Measurements from ENCODE around the gene UBE2C.

The UBE2C gene

DNA sequence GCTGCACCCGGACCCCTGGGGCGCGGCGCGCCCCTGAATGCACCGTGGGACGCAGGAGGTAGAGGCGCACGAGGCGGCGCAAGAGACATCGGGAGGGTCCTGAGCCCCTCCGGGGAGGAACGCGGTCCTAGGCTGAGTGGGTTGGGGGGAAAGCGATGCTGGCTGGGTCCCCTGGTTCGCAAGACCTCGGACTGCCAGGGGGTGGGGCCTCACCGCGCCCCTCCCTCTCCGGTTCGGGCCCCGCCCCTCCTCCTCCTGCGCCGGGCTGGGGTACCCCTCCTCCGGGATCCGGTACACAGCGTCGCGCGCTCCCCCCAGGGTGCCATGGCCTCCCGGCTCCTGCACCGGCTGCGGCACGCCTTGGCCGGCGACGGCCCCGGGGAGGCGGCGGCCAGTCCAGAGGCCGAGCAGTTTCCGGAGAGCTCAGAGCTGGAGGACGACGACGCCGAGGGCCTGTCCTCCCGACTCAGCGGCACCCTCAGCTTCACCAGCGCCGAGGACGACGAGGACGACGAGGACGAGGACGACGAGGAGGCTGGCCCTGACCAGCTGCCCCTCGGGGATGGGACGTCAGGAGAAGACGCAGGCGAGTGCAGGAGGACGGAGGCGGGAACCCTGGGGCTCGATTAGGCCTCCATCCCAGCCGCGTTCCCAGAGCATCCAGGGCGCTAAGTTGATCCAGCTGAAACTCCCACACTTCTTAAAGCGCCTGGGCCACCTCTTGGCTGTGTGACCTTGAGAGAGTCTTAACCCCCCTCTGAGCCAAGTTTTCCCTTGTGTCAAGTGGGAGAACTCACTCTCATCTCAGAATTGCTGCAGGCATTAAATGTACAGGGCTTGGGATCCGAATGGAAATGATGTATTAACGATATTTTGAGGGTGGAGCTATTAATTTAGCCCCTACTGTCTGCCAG lies 21.7 kb downstream of the UBE2C start:
- DNase-seq = peak; percentile 24

GRCh38 chr20:45834797-45835161 lies 22.3 kb downstream of the UBE2C start:
- no peak for DNase-seq

DNA sequence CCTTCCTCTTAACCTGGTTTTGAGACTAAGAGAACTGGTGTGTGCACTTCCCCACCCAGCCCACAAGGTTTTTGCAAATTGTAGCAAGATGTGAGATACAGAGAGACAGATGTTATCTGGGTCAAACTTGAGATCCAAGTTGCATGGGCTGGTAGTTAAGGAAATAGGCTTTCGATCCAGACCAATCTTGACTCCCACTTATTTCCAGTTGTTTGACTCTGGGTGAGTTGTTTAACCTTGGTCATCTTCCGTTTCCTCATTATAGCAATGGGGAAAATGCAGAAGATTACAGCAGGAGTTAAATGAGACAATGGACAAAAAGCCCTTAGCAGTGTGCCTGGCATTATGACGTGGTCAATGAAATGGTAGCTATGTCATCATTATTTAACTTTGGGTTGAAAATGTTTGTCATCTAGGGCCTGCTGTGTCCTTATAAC lies 22.9 kb downstream of the UBE2C start:
- DNase-seq = no peak

GRCh38 chr20:45835825-45836224 lies 23.4 kb downstream of the UBE2C start:
- DNase-seq = no peak

- no peak for DNase-seq
These were observed 24.4 kb downstream of the UBE2C start for GRCh38 chr20:45836841-45837240.

DNA sequence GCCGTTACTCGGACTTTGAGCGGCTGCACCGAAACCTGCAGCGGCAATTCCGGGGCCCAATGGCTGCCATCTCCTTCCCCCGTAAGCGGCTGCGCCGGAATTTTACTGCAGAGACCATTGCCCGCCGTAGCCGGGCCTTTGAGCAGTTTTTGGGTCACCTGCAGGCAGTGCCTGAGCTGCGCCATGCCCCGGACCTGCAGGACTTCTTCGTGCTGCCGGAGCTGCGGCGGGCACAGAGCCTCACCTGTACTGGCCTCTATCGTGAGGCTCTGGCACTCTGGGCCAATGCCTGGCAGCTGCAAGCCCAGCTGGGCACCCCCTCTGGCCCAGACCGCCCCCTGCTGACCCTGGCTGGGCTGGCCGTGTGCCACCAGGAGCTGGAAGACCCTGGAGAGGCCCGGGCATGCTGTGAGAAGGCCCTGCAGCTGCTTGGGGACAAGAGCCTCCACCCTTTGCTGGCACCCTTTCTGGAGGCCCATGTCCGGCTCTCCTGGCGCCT lies 28.3 kb downstream of the UBE2C start:
- no peak for DNase-seq

DNA sequence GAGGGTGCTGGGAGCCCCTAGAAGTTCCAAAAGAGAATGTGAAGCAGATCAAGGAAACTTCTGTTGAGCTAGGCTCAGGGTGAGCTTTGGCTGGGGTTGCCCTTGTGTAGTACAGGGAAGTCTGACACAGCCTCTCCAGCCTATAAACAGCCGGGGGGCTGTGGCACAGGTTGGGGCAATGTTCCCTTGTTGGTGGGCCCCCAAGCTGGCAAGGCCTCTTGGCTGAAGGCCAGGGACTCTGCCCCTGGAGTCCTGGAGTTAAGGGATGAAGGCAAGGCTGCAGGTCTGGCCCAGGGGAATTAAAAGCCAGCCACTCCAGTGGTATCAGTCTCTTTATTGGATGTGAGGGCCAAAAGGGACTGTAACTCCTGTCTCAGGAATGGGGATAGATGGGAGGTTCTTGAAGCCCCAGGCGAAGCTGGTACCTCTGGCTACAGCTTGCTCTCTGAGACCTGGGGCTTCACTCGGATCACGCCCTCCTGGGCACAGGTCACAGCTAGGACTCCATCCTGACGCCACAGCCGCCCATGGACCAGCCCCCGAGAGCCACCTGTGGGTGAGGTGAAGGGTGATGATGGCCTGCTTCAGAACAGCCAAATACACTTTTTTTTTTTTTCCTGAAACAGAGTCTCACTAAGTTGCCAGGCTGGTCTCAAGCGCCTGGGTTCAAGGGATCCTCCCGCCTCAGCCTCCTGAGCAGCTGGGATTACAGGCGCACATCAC lies 29.1 kb downstream of the UBE2C start:
- no peak for DNase-seq

DNA sequence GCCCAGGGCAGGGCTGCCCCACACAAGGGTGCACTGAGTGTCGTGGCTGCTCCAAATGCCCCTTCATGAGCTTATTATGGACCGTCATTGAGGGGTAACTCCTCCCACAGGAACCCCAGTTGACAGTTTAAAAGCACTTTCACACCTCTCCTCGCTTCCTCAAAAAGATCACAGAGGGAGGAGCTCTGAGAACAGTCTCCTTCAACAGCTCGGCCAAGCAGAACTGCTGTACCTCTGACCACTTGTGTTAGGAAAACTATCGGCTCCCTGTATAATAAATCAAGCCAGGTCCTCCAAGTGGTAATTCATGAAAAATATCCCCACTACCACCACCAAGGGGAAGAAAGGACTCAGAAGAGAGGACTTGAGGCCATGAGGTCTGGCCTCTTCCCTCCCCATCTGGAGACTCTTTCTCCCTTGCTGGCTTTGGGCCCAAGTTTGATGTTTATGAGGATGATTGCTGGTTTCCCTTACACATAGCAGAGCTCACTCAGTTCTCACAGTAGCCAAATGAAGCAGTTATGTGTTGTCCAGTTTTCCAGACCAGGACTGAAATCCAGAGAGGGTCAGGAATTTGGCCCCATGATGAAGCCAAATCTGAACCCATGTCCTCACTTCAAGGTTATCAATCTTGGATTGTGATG lies 29.8 kb downstream of the UBE2C start:
- DNase-seq = no peak

- no peak for DNase-seq
These were observed 31.1 kb downstream of the UBE2C start for GRCh38 chr20:45843506-45843905.

- no peak for DNase-seq
These were observed 33.0 kb downstream of the UBE2C start for GRCh38 chr20:45845452-45845851.

- no peak for DNase-seq
These were observed 36.0 kb downstream of the UBE2C start for GRCh38 chr20:45848421-45848820.

DNA sequence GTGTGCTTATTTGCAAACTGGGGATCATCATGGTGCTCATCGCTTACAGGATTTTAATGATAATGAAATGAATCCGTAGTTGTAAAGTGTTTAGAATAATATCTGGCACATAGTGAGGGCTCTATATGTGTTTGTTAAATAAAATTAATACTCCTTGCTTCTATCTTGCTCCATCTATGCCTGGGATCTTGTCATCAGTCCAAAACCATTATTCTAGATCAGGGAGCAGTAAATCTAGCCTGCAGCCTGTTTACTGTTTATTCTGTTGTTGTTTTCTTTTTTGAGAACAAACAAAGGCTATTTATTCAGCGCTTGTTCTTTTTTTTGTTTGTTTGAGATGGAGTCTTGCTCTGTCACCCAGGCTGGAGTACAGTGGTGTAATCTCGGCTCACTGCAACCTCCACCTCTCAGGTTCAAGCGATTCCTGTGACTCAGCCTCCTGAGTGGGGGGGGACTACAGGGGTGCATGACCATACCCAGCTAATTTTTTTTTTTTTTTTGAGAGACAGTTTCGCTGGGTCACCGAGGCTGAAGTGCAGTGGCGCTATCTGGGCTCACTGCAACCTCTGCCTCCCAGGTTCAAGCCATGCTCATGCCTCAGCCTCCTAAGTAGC lies 36.6 kb downstream of the UBE2C start:
- no peak for DNase-seq

- no peak for DNase-seq
These were observed 37.8 kb downstream of the UBE2C start for GRCh38 chr20:45850238-45850637.

GRCh38 chr20:45850926-45851325 lies 38.5 kb downstream of the UBE2C start:
- no peak for DNase-seq

DNA sequence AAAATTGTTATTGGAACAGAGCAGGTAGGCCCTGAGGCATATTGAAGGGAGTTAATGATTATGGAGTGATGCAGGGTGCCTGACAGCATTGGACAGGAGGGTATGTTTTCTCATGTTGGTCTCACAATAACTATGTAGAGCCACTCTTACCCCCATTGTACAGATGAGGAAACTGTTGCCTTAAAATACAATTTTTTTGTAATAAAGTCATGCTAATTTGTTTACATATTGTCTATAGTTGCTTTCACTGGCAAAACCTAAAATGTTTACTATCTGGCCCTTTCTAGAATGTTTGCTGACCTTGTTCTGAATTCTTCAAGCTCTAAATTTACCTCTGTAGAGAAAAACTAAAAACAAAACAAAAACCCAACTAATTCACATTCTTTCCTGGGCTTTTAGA lies 39.1 kb downstream of the UBE2C start:
- DNase-seq = no peak

- no peak for DNase-seq
These were observed 39.9 kb downstream of the UBE2C start for GRCh38 chr20:45852326-45852725.

GRCh38 chr20:45853484-45853883 lies 41.0 kb downstream of the UBE2C start:
- no peak for DNase-seq

- DNase-seq = peak; percentile 88 to 97
These were observed 44.9 kb downstream of the UBE2C start, which contains the start of the genes ACOT8 and ZSWIM3 for GRCh38 chr20:45857114-45857881. Gene ACOT8, minus strand, starts transcription at chr20:45857392. Its CDS starts 77 bp downstream, at chr20:45857315. Gene ZSWIM3, plus strand, starts transcription at chr20:45857614. Its CDS starts 212 bp downstream, at chr20:45857826.

DNA sequence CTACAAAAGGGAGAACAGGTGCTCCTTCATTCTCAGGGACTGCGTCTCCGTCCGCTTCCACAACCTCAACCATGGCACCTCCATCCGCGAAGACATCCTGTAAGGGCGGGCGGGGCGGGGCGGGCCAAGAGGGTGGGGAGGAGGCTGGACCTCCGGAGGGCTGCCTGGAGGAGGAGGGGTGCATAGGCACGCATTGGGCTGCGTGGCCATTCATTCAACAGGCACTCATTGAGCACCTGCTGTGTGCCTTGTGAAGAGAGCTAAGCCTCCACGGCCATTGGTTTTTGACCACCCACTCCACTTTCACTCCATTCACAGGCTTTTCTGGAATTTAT lies 45.4 kb downstream of the UBE2C start:
- DNase-seq = no peak

DNA sequence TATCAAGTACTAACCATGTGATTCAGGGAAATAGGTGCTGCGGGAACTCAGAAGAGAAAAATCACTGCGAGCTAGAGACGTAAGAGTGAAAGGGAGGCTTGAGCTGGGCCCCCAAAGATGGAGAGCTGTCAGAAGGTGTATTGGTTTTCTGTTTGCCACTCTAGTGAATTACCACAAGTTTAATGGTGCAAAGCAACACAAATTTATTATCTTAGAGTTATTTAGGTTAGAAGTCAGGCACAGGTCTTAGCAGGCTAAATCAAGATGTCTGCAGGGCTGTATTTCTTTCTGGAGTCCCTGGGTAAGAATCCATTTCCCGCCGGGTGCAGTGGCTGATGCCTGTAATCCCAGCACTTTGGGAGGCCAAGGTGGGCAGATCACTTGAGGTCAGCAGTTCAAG lies 47.5 kb downstream of the UBE2C start:
- DNase-seq = no peak

DNA sequence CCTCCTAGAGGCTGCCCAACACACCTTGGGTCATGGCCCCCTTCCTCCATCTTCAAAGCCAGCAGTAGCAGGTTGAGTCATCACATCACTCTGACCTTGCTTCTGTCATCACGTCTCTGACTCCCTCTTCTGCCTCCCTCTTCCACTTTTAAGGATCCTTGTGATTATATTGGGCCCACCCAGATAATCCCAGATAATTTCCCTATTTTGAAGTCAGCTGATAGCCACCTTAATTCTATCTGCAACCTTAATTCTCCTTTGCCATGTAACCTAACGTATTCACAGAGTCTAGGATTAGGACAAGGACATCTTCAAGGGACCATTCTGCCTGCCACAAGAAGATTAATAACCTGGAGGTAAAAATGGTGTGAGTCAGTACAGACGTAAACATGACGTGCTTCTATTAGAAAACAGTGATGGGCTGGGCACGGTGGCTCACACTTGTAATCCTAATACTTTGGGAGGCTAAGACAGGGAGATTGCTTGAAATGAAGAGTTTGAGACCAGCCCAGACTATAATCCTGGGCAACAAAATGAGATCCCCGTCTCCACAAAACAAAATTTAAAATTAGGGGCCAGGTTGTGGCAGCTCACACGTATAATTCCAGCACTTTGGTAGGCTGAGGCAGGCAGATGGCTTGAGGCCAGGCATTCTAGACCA lies 48.2 kb downstream of the UBE2C start:
- no peak for DNase-seq

Data from NCI-H187 (cell line).